Naive thymus-derived CD4-positive, alpha-beta T cell (primary cell): ENCODE data around the gene TMEM263. TPM values are rescaled to one million over a fixed set of nuclear protein-coding genes. Genes with fewer than 3 reads are reported as not detected.

Source experiments
- ATAC-seq: fragments of 150-1000 bp; cut with Tn5 transposase; 2 replicates; pipeline ENCODE4 v1.10.0; 2021; ENCODE audit warnings: mild to moderate bottlenecking, moderate library complexity
- CTCF ChIA-PET: fragments of 350-600 bp; sonication (Branson Sonifier 250); formaldehyde crosslinking; loops from one replicate; lab custom pipeline; 2021; ENCODE audit warnings: antibody characterized with exemption; lab: Charles Lee
- POLR2A ChIA-PET: fragments of 350-600 bp; sonication (Branson Sonifier 250); formaldehyde crosslinking; loops from one replicate; lab custom pipeline; 2021; ENCODE audit warnings: antibody characterized with exemption, inconsistent platforms; lab: Charles Lee
- DNase-seq, 9 donors: peaks; one replicate each; pipeline versions ENCODE4 v3.0.0 to v3.0.0-alpha.2; 2020 to 2022; ENCODE audit warnings: mixed read lengths in 1 of 9
- H3K27ac ChIP-seq: one replicate; pipeline ENCODE4 v1.7.0; 2013; ENCODE audit warnings: mild to moderate bottlenecking, low read depth, low read length, moderate library complexity
- H3K27me3 ChIP-seq, 2 donors: one replicate each; pipeline ENCODE4 v1.7.0; 2013; ENCODE audit warnings: low read length in 2 of 2, mild to moderate bottlenecking in 2 of 2, moderate library complexity in 2 of 2; ENCODE audit not compliant: control insufficient read depth in 2 of 2, insufficient read depth in 2 of 2
- H3K36me3 ChIP-seq, 3 experiments: 1 replicate in 2 of 3; 2 replicates in 1 of 3; pipeline ENCODE4 v1.7.0; 2013; ENCODE audit warnings: low read length in 3 of 3, mild to moderate bottlenecking in 3 of 3, moderate library complexity in 1 of 3; ENCODE audit not compliant: insufficient read depth in 3 of 3, control insufficient read depth in 2 of 3
- H3K4me1 ChIP-seq, 2 donors: one replicate each; pipeline ENCODE4 v1.7.0; 2013; ENCODE audit warnings: low read length in 2 of 2, mild to moderate bottlenecking in 2 of 2, moderate library complexity in 1 of 2; ENCODE audit not compliant: control insufficient read depth in 2 of 2, insufficient read depth in 2 of 2
- H3K4me3 ChIP-seq: 2 replicates; pipeline ENCODE4 v1.7.0; 2013; ENCODE audit warnings: mild to moderate bottlenecking, low read length
- H3K9me3 ChIP-seq, 3 experiments: 1 replicate in 2 of 3; 2 replicates in 1 of 3; pipeline ENCODE4 v1.7.0; 2013; ENCODE audit warnings: low read length in 3 of 3; ENCODE audit not compliant: control insufficient read depth in 2 of 3
- H3K27ac Mint-ChIP-seq, 9 donors: one replicate each; pipeline ENCODE4 v1.8.0; 2020 to 2022; ENCODE audit warnings: mixed read lengths in 9 of 9, mild to moderate bottlenecking in 8 of 9, moderate library complexity in 5 of 9, inconsistent platforms in 2 of 9
- H3K27me3 Mint-ChIP-seq, 5 donors: one replicate each; pipeline ENCODE4 v1.8.0; 2021 to 2022; ENCODE audit warnings: mixed read lengths in 5 of 5, mild to moderate bottlenecking in 1 of 5
- H3K36me3 Mint-ChIP-seq, 5 donors: one replicate each; pipeline ENCODE4 v1.8.0; 2020 to 2022; ENCODE audit warnings: mixed read lengths in 5 of 5, mild to moderate bottlenecking in 3 of 5, inconsistent platforms in 1 of 5
- H3K4me1 Mint-ChIP-seq, 7 donors: one replicate each; pipeline ENCODE4 v1.8.0; 2020 to 2022; ENCODE audit warnings: mixed read lengths in 7 of 7, mild to moderate bottlenecking in 3 of 7, inconsistent platforms in 1 of 7
- H3K4me3 Mint-ChIP-seq, 10 donors: one replicate each; pipeline ENCODE4 v1.8.0; 2020 to 2022; ENCODE audit warnings: mild to moderate bottlenecking in 10 of 10, mixed read lengths in 10 of 10, moderate library complexity in 6 of 10, inconsistent platforms in 2 of 10
- H3K9me3 Mint-ChIP-seq, 11 donors: one replicate each; pipeline ENCODE4 v1.8.0; 2020 to 2022; ENCODE audit warnings: mixed read lengths in 11 of 11, mild to moderate bottlenecking in 4 of 11, inconsistent platforms in 1 of 11, moderate library complexity in 1 of 11
- intact Hi-C, 2 donors: fragments of 100-400 bp; cut with micrococcal nuclease; formaldehyde crosslinking; loops; one replicate each; pipeline ENCODE4 v1.15.1; 2023
- polyA plus RNA-seq, 2 donors: library from polyadenylated mRNA; unstranded; fragments of 300-500 nt; fragmentation: Illumina TruSeq; gene quantifications; one replicate each; pipeline ENCODE4 v1.2.3, GENCODE V29; 2021
- total RNA-seq, 6 experiments: library from RNA in 5 of 6; stranded (reverse) in 5 of 6; gene quantifications; 1 replicate in 5 of 6; 2 replicates in 1 of 6; pipeline ENCODE4 v1.2.3 and lab custom pipeline; 2021 to 2026

Gene TMEM263
- total and polyA plus RNA-seq, 7 experiments from 2014 or later, result 20.0 to 47.8 (median 40.0) TPM

DNA sequence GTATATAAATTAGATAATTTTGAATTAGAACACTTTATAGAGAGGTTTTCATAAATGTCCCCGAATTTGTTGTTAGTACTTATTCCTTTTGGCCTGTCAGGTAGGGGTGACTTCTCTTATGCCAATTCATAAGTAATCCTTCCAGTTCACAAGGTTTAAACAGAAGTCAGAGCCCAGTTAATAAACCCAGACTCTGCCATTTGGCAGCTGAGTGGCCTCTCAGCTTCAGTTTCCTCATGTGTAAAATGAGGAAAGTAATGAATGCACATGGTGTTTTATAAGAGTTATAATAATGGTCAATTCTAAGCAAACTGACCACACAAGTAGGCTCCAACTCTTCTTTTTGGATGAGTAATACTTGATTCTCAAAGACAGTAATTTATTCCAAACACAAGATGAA is 21.0 kb downstream of the TMEM263 start:
- ATAC-seq (no peak), DNase-seq (no peak)
- Histone ChIP-seq H3K9me3 (no peaks in the 10 kb centered on the region), H3K36me3 (peaks cover 0 to 5% (median 4%) of the 10 kb centered on the region in 3 experiments), H3K27ac (no peak overlapping the region), H3K4me3 (no peak overlapping the region), H3K4me1 (no peaks in the 10 kb centered on the region), H3K27me3 (no peaks in the 10 kb centered on the region)
- H3K4me1 Mint-ChIP-seq, result peaks cover 0 to 28% (median 10%) of the 10 kb centered on the region in 7 donors
- peaks cover 0 to 27% (median 9%) of the 10 kb centered on the region in 5 donors for H3K36me3 Mint-ChIP-seq
- intact Hi-C loops, result no loop called here
- no peak overlapping the region for H3K4me3 Mint-ChIP-seq
- no peaks in the 10 kb centered on the region for H3K27me3 Mint-ChIP-seq
- H3K27ac Mint-ChIP-seq, result peak overlapping the region in 2 of 9 donors; percentile 31 to 65
- ChIA-PET POLR2A (no interaction called here), CTCF (no interaction called here)
- no peaks in the 10 kb centered on the region for H3K9me3 Mint-ChIP-seq

GRCh38 chr12:106978035-106978800 is 22.5 kb downstream of the TMEM263 start:
- Histone ChIP-seq H3K27me3 (no peaks in the 10 kb centered on the region), H3K9me3 (no peaks in the 10 kb centered on the region), H3K27ac (no peak overlapping the region), H3K36me3 (no peaks in the 10 kb centered on the region), H3K4me3 (no peak overlapping the region), H3K4me1 (no peaks in the 10 kb centered on the region)
- H3K4me1 Mint-ChIP-seq, result peaks cover 0 to 21% (median 9%) of the 10 kb centered on the region in 7 donors
- H3K27me3 Mint-ChIP-seq, result no peaks in the 10 kb centered on the region
- ChIA-PET POLR2A (interaction anchor here (0.6 to 1.2 kb wide), 3 partner anchors 8 to 22 kb away, joined by 3 read pairs; partner anchors contain the start of genes MTERF2 and TMEM263), CTCF (interaction anchor here (0.8 kb wide), 1 partner anchor 9 kb away, joined by 3 read pairs; no protein-coding TSS in a partner anchor)
- H3K4me3 Mint-ChIP-seq, result no peak overlapping the region
- peaks cover 0 to 24% (median 8%) of the 10 kb centered on the region in 5 donors for H3K36me3 Mint-ChIP-seq
- no peaks in the 10 kb centered on the region for H3K9me3 Mint-ChIP-seq
- intact Hi-C loops, result no loop called here
- H3K27ac Mint-ChIP-seq, result peak overlapping the region in 7 of 9 donors; percentile 12 to 80 (median 55)
- ATAC-seq, result no peak
- DNase-seq, result no peak

- Mint-ChIP-seq H3K27ac (no peak overlapping the region), H3K4me1 (peaks cover 19 to 29% (median 24%) of the 10 kb centered on the region in 7 donors), H3K9me3 (peaks cover 0 to 5% (median 0%) of the 10 kb centered on the region in 11 donors), H3K4me3 (no peak overlapping the region), H3K36me3 (peaks cover 6 to 32% (median 13%) of the 10 kb centered on the region in 5 donors), H3K27me3 (no peaks in the 10 kb centered on the region)
- ChIA-PET CTCF (no interaction called here), POLR2A (interaction anchor here (1.3 kb wide), 1 partner anchor 18 kb away, joined by 3 read pairs; no protein-coding TSS in a partner anchor)
- H3K27me3 ChIP-seq, result no peaks in the 10 kb centered on the region
- DNase-seq (no peak), ATAC-seq (no peak)
- peaks cover 2 to 7% of the 10 kb centered on the region in 2 donors for H3K4me1 ChIP-seq
- intact Hi-C loops, result loop anchor here in 1 of 2 donors (10.0 kb wide), 1 partner anchor 1534 kb away; the partner anchor contains the start of gene FICD
- H3K36me3 ChIP-seq, result no peaks in the 10 kb centered on the region
- H3K4me3 ChIP-seq, result no peak overlapping the region
- H3K27ac ChIP-seq, result no peak overlapping the region
- no peaks in the 10 kb centered on the region for H3K9me3 ChIP-seq
Measured at GRCh38 chr12:106980944-106981343, 25.2 kb downstream of the TMEM263 start.

DNA sequence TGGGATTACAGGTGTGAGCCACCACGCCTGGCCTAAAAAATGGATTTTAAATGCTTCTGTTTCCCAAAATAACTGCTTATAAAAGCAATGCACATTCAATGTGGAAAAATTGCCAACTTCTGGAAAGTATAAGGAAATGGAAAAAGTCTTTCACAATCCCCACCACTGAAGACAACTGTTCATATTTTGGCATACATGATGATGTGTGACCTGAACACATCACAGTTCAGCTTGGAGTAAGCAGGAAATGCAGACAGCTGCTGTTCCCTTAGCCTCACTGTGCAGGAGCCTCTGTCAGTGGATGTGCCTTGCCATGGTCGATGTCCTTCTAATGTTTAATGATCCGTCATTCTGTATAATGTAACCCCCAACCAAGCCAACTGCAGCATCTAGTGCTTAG is 26.1 kb downstream of the TMEM263 start:
- peaks cover 8 to 14% of the 10 kb centered on the region in 2 donors for H3K4me1 ChIP-seq
- Mint-ChIP-seq H3K27me3 (no peaks in the 10 kb centered on the region), H3K4me3 (no peak overlapping the region), H3K27ac (peak overlapping the region in 1 of 9 donors; percentile 9), H3K9me3 (peaks cover 0 to 5% (median 0%) of the 10 kb centered on the region in 11 donors), H3K36me3 (peaks cover 6 to 30% (median 13%) of the 10 kb centered on the region in 5 donors), H3K4me1 (peaks cover 24 to 35% (median 32%) of the 10 kb centered on the region in 7 donors)
- peaks cover 0 to 3% (median 0%) of the 10 kb centered on the region in 3 experiments for H3K36me3 ChIP-seq
- no peaks in the 10 kb centered on the region for H3K27me3 ChIP-seq
- intact Hi-C loops, result loop anchor here in 1 of 2 donors (10.0 kb wide), 1 partner anchor 1533 kb away; the partner anchor contains the start of gene FICD
- ChIA-PET CTCF (no interaction called here), POLR2A (interaction anchor here (1.3 kb wide), 1 partner anchor 19 kb away, joined by 3 read pairs; no protein-coding TSS in a partner anchor)
- H3K27ac ChIP-seq, result no peak overlapping the region
- no peaks in the 10 kb centered on the region for H3K9me3 ChIP-seq
- DNase-seq (no peak), ATAC-seq (no peak)
- H3K4me3 ChIP-seq, result no peak overlapping the region

DNA sequence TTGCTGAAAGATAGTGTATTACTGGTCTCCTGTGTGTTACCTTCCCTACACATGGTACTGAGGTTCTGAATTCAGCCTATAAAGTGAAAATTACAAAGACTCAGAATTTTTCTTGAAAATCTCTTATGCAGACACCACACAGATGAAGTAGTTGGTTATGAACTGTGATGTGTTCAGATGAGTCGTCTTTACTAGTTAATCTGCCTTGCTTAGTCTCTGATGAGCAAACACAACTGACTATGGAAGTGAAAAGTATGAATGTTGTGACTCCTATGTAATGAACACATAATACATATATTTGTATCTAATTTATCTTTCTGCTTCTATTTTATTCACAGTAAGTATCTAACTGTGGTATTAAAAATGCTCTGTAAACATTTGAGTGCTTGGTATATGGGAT is 26.5 kb downstream of the TMEM263 start:
- CTCF ChIA-PET, result no interaction called here
- Mint-ChIP-seq H3K9me3 (peaks cover 0 to 5% (median 0%) of the 10 kb centered on the region in 11 donors), H3K4me3 (no peak overlapping the region), H3K36me3 (peaks cover 6 to 30% (median 13%) of the 10 kb centered on the region in 5 donors), H3K27ac (peak overlapping the region in 1 of 9 donors; percentile 9), H3K4me1 (peaks cover 24 to 38% (median 34%) of the 10 kb centered on the region in 7 donors), H3K27me3 (no peaks in the 10 kb centered on the region)
- intact Hi-C loops, result loop anchor here in 1 of 2 donors (10.0 kb wide), 1 partner anchor 1533 kb away; the partner anchor contains the start of gene FICD
- no peaks in the 10 kb centered on the region for H3K9me3 ChIP-seq
- H3K36me3 ChIP-seq, result peaks cover 0 to 4% (median 0%) of the 10 kb centered on the region in 3 experiments
- no peak overlapping the region for H3K4me3 ChIP-seq
- ATAC-seq (no peak), DNase-seq (no peak)
- peaks cover 9 to 14% of the 10 kb centered on the region in 2 donors for H3K4me1 ChIP-seq
- H3K27me3 ChIP-seq, result no peaks in the 10 kb centered on the region
- POLR2A ChIA-PET, result interaction anchor here (1.3 kb wide), 1 partner anchor 19 kb away, joined by 3 read pairs; no protein-coding TSS in a partner anchor
- no peak overlapping the region for H3K27ac ChIP-seq

GRCh38 chr12:106984588-106985137 is 29.0 kb downstream of the TMEM263 start:
- no peak for DNase-seq
- H3K9me3 Mint-ChIP-seq, result peaks cover 0 to 5% (median 0%) of the 10 kb centered on the region in 11 donors
- no peaks in the 10 kb centered on the region for H3K27me3 ChIP-seq
- H3K4me3 ChIP-seq, result no peak overlapping the region
- peaks cover 0 to 4% (median 0%) of the 10 kb centered on the region in 3 experiments for H3K36me3 ChIP-seq
- CTCF ChIA-PET, result no interaction called here
- H3K27ac ChIP-seq, result no peak overlapping the region
- H3K4me1 ChIP-seq, result peaks cover 12 to 14% of the 10 kb centered on the region in 2 donors
- H3K27me3 Mint-ChIP-seq, result peaks cover 0 to 2% (median 0%) of the 10 kb centered on the region in 5 donors
- ATAC-seq, result no peak
- peak overlapping the region in 5 of 10 donors; percentile 6 to 34 (median 30) for H3K4me3 Mint-ChIP-seq
- H3K9me3 ChIP-seq, result no peaks in the 10 kb centered on the region
- H3K27ac Mint-ChIP-seq, result peak overlapping the region in 6 of 9 donors; percentile 0 to 37 (median 7)
- peaks cover 6 to 23% (median 6%) of the 10 kb centered on the region in 5 donors for H3K36me3 Mint-ChIP-seq
- intact Hi-C loops, result loop anchor here (5.0 to 10.0 kb wide), 2 partner anchors 338 to 1530 kb away; partner anchors contain the start of gene FICD (in 1 of the 2)
- POLR2A ChIA-PET, result no interaction called here
- H3K4me1 Mint-ChIP-seq, result peaks cover 29 to 45% (median 41%) of the 10 kb centered on the region in 7 donors
